ENCODE data around the gene HSD11B1.

Gene HSD11B1

DNA sequence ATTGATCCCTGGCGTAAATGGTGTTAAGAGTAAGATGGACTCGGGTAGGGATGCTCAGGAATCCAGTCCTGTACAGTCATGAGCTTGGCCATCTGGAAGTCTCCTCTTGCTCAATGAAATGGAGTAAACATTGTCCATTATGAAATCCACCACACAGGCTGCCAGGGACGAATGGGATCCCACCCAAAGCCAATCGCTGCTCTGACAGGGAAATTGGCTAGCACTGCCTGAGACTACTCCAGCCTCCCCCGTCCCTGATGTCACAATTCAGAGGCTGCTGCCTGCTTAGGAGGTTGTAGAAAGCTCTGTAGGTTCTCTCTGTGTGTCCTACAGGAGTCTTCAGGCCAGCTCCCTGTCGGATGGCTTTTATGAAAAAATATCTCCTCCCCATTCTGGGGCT lies at the start of gene HSD11B1:
HSD11B1 (plus strand) TSS at position 263 of the 400 bp plus-strand sequence; CDS start at position 360, 97 bp downstream.
- DNase-seq, result no peak
- ATAC-seq, result no peak

DNA sequence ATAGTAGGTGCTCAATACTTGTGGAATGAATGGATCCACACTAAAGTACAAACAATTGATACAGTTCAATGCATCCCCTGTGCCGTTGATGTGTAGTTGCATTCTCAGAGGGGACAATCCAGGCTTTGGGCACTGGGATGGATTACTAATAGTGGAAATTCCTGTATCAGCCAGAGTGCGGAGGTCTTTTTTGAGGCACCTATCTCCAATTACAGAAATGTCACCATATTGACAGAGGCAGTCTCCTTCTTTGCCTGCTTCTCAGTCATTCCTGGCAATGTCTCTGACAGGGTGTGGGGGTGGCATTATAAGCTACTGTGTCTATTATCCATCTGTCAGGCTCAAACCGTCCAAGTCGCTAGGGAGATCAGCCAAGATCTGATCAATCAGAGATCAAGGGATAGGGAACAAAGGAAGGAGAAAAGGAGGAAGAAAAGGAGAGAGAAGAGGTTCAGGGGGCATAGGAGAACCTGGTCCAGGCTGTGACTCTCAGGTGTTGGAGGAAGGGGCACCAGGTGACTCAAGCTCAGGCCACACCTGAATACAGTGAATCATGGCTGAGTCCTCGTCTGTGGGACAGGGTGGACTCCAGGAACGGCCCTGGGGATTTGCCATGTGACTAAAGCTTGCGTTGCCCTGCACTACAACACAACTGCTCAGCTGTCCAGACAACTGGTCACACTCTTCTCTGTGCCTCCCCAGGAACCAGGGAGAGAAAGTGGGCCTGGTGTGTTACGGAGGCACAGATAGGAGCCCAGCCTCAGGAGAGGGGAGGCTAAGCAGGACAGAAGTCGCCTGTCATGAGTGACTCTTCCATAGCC lies 49.0 kb upstream of the HSD11B1 start:
- no peak for ATAC-seq
- no peak for DNase-seq

DNA sequence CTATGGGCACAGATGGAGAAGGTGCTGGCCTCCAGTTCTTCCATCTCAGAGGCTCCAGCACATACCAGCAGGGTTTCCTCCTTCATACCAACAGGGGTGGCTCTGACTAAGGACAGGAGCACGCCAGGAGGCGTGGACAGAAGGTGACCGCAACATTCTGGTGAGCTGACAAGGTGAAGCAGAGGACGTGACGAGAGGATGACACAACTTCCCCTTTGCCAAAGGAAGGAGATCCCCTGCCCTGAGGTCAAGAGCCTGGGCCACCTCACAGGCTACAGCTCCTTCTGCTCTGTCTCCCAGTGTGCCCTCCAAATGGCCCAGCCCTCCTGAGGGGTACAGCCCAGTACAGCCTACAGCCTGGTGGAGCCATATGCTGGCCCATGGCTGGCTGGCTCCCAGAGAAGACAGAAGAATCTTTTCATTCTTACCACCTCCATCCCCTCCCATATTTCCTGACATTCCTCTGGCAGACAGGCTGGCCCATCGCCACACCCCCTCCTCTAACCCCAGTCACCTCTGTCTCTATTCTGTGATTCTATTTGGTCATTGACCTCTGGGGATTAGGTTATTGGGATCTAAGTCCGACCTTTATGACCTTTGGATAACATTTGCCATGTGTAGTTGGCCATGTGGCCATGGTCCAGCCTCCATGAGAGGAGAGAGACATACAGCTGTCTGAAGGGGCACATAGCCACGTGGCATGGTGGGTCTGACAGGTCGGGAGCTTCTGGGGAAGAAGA lies 47.3 kb upstream of the HSD11B1 start:
- DNase-seq (no peak), ATAC-seq (no peak)

DNA sequence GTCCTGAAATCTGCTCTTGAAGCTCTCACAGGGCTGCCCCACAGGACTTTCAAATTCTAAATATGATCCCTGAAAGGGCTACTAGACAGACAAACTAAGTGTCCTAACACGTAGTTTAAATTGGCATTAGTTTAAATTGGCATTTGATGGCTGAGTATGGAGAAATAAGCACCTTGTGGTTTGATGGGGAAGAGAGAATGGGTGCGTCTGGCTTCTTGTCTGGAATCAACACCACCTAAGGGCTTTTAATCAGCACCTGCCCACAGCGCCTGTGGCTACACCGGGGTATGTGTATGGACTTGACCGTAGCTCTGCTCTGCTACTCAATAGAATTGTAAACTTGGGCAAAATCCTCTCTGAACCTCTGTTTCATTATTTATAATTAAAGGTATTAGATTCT lies 46.7 kb upstream of the HSD11B1 start:
- DNase-seq (no peak), ATAC-seq (no peak)

DNA sequence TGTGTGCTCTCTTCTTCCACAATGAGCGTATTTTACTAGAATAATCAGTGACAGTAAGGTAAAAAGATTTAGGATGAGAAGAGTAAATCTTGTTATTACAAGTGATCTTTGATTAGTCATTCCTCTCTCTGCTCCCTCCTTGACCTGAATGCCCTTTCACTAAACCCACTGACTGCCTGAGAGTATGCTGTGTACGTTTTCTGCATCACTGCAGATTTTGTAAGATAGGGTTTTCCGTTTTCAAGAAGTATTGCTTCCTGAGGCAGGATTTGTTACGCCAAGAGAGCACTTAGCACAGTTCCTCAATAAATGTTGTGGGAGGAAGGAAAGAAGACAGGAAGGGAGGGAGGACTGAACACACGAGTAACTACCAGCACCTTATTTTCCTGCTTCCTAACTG lies 44.7 kb upstream of the HSD11B1 start:
- DNase-seq, result no peak
- peak; percentile 92 for ATAC-seq

DNA sequence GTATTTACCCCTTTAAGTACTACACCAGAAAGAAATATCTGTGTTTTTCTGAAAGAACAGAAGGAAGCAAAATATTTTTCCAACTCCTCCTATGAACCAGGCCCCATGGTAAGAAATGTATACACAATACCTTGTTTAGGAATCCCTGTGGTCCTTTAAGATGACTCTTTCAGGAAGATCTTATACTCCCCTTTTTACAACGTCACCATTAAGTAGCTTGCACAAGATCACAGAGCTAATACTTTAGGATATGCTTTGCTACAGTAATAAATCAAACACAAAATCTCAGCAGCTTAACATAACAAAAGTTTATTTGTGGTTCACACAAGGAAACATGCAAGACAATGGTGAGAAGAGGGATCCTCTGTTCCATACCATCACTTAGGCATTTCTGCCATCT lies 43.6 kb upstream of the HSD11B1 start:
- DNase-seq, result no peak
- no peak for ATAC-seq

DNA sequence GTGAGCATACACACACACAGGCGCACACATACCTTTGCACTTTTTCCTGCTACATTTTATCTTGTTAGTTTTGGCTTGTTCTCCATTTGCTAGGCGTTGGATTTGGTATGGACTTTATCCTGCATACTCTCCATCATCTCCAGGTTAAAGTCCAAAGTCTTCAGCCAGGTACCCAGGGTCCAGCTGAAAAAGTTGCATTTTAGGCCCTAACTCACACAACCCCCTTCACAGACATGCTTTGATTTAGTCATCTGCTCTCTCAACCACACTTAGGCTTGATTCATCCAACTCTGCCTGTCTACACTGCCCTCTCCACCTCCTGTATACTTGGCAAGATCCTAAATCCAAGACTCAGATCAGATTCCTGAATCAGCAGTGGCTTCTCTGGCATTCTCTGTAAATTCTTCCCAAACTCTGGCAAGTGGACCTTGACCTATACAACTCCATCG lies 41.7 kb upstream of the HSD11B1 start:
- DNase-seq (no peak), ATAC-seq (no peak)

DNA sequence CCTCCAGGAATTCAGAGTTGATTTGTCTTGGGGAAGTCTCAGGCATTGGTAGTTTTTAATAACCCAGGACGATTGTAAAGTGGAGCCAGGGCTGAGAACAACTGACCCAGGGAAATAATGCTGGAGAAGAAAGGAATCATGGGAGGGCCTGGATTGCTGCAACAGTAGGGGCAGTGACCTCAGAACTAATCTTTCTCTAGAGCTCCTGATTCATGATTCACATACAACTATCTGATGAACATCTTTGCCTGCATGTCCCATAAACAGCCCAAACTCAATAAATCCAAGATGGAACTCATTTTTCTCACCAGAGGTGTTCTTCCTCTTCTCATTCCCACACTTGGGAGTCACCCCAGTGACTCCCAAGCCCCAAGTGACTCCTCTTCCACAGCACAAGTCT lies 37.5 kb upstream of the HSD11B1 start:
- ATAC-seq (no peak), DNase-seq (no peak)

DNA sequence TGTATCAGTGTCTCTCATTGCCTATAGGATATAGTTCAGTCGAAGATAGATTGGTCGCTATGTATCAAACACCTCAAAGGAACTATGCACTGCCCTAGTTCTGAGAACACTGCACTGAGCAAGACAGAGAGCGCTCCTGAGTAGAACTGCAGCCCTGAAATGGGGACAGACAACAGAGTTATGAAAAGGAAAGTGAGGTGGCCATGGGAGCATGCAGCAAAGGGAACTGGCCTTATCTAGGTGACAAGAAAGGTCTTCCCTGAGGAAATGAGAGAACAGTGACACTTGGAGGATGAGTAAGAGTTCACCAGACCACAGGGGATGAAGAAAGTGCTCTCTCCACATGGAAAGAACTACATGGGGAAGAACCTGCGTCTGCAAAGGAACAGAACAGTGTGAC lies 36.9 kb upstream of the HSD11B1 start:
- no peak for DNase-seq
- ATAC-seq, result peak; percentile 68

DNA sequence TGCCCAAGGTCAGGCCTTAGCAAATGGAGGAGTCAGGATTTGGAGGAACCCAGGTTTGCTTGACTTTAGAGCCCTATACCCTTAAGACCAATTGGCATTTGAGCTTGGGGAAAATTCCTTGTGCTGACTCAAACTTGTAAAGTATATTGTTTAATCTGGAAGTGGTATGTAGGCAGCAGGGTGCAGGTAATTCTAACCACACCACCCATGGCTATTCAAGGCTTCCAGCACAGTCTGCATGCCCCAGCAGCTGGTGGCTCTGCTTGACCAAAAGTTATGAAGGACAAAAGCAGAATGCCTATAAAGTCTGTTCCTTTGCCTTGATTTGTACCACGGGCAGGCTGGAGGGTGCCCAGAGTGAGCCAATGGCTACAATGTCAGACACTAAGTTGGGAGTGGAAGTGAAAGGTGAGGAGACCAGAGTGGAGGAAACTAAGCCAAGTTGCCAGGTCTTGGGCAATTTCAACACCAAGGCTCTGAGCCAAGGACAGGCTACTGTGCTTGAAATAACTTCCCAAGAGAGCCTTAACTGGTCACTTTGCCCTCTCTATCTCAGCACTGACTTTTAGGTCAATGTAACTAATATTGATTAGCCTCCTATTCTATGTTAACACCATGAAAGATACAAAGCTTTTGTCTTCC lies 34.1 kb upstream of the HSD11B1 start:
- ATAC-seq, result no peak
- DNase-seq, result no peak

DNA sequence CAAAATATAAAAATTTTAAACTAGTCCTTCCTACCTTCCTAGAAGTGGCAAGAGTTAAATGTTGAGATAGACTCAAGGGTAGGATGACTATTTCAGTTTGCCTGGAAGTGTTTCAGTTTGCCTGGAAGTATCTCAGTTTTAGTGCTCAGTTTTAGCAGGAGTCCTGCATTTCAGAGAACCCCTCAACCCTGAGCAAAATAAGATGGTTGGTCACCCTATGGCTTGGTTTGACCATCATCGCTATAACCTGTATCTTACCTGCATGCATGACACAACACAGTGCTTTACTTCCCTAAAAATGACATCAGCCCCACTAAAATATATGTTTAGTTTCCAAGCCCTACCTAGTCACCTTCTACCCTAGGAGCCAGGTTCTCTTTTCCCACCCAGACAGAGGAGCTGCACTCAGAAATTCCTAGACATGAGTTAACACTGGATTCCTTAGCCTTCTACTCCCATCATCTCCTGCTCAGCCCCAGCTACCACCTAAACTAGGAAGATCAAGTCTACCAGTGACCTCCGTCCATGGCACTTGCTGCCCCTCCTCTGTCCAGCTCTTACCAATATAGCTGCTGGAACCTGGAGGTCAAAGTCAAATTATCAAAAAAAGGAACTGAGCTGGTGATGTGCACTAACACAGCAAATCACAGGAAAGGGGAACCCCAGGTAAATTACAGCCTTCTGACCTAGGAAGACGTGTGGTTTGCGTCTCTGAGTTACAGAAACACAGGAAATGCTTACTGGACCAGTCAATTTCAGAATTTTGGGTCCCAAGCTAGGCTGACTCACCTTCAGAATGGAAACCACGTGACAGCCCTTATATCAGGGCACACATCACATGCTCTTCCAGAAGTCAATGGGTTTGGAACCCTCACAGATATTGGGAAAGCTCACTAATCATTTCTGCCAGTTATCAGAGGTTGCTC lies 31.7 kb upstream of the HSD11B1 start:
- peak; percentile 79 for ATAC-seq
- peak; percentile 40 for DNase-seq

DNA sequence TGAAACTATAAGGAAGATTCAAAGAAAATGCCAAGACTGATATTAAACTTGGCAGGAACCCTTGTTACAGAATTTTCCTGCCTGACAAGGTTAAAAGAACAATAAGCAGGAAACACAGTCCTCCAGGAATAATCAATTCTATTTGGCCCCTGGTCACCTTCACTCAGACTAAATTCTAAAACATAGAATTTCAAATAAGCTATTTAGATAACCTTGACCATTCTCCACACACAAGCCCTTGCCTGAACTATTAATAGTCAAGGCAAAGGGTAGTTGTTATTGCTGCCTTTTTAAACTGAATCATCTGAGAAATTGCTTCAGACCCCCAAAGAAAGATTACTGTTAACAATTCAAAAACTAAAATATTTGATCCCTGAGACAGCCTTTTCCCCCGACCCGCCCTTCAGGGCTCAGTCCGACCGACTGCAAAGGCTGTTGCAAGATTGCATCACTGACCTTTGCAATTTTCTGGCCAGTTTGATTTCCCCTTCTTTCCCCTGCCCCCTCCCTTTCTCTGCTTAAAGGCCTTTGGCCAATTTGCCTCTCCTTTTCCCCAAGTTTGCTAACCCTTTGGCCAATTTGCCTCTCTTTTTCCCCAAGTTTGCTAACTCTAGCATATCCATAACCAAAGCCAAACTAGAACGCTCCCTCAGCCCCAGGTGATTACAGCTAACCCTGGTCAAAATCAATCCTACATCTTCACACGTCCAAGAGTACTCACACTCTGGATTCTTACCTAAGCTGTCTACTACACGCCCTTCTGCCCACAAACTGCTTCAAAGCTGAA lies 30.8 kb upstream of the HSD11B1 start:
- DNase-seq (no peak), ATAC-seq (no peak)

DNA sequence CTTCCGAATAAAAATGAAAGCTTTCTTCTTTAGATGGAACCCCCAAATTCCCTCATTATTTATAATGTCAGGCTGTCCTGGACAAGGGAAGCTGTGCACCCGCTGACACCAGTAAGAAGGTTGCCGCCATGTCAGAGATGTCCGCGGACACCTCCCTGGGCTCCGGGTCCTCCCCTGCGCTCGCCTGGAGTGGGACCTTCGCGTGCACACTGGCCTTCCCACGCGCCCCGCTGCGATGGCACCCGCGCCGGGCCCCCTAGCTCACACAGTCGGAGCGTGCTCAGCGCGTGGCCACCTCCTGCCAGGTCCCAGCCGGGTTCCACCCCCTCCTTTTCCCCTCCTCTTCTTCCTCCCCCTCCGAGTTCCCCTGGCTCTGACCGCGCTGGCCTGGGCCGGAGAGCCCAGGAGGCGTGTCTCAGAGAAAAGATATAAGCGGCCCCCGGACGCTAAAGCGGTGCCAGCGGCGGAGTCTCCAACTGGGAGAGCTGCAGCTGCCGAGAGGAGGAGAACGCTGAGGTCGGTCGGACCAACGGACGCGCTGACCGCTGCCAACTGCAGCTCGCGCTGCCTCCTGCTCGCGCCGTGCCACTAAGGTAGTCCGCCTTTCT lies 29.6 kb upstream of the HSD11B1 start, which contains the start of gene G0S2:
G0S2 (plus strand) TSS at position 456 of the 608 bp plus-strand sequence. CDS start 273 bp downstream, outside the sequence.
- DNase-seq, result peak; percentile 69
- peak; percentile 57 for ATAC-seq

DNA sequence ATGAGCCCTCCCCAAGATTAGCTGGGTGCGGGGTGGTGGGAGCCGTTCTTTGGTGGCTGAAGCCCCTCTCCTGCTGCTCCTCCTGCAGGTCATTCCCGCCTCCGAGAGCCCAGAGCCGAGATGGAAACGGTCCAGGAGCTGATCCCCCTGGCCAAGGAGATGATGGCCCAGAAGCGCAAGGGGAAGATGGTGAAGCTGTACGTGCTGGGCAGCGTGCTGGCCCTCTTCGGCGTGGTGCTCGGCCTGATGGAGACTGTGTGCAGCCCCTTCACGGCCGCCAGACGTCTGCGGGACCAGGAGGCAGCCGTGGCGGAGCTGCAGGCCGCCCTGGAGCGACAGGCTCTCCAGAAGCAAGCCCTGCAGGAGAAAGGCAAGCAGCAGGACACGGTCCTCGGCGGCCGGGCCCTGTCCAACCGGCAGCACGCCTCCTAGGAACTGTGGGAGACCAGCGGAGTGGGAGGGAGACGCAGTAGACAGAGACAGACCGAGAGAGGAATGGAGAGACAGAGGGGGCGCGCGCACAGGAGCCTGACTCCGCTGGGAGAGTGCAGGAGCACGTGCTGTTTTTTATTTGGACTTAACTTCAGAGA lies 29.0 kb upstream of the HSD11B1 start:
- ATAC-seq (no peak), DNase-seq (peak; percentile 21)

DNA sequence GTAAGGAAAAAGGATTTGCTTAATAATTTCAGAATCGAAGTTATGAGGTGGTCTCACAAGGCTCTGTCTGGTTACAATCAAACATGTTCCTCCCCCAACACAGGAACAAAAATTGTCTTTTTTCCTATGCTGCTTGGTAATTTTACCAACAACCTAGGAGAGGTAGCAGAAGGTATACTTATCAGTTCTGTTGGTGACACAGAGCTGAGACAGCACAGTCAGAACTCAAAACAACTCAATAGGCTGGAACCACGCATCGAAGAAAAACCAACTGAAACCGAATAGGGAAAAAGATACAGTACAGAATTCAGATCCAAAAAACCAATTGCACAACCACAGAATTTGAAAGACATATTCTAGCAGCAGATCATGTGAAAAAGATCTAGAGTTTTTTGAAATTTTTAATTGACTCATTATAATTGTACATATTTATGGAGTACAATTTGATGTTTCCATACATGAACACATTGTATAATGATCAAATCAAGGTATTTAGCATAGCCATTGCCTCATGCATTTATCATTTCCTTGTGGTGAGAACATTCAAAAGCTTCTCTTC lies 25.6 kb upstream of the HSD11B1 start:
- ATAC-seq, result no peak
- DNase-seq, result no peak

DNA sequence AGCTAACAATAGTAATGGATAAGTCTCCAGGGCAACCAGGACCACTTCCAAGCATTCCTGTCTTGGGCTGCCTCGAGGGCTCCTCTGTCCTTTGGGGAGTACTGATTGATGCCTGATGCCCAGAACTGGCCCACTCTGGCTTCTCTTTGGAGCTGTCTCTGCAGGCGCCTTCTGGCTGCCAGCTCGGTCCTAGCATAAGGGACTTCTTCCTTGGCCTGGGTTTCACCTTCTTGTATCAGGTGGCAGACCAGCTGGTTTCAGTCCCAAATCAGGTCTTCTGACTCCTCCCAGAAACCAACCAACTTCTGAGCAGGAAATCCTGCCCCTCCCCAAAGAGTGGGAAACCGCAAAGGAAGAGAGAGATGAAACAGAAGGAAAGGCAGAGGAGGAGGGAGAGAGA lies 18.8 kb upstream of the HSD11B1 start:
- DNase-seq (no peak), ATAC-seq (no peak)

DNA sequence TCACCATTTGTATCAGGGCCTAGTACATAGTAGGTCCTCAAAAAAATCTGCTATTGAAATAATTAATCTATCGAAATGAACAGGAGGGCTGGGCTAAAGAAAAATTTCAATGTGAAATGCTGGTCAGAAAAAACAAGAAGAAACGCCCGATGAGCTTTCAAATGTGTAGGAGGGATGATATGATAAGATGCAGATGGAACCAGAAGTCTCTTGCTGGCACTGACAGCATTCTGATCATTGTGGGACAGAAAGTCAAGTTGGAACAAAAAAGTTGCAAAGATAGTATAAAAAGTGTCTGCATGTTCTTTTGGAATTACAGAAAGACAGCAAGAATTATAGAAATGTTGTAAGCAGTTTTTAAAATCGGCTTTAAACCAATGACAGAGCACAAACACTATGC lies 18.3 kb upstream of the HSD11B1 start:
- DNase-seq (no peak), ATAC-seq (no peak)

DNA sequence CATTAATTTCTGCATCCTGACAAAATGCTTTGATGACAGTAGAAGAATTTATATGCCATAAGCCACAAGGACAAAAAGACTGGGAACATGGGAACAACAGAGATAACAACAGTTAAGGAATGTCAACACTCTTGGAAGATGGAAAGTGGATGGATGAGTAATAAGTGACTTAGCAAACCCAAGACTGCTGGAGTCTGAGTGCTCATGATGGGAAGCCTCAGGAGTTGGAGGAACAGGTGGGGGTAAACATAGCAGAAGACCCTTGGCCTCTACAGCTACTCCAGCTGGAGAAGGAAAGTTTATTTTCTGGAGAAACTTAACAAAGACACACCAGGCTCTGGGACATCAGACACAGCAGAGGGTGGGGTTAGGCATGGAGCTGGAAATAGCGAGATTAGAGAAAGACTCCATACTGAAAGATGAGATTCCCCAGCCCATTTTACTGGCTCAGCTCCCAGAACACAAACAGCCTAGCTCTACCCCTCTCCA lies 15.9 kb upstream of the HSD11B1 start:
- ATAC-seq (no peak), DNase-seq (no peak)

DNA sequence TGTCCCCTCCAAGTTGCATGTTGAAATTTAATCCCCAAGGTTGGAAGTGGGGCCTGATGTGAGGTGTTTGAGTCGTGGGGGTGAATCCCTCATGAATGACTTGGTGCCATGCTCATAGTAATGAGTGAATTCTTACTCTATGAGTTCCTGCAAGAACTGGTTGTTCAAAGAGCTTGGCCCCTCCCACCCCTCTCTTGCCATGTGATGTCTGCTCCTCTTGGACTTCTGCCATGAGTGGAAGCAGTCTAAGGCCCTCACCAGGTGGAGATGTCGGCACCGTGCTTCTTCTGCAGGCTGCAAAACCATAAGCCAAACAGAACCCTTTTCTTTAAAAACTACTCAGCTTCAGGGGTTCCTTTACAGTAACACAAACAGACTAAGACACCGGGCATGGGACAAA lies 15.2 kb upstream of the HSD11B1 start:
- DNase-seq, result no peak
- ATAC-seq, result no peak

DNA sequence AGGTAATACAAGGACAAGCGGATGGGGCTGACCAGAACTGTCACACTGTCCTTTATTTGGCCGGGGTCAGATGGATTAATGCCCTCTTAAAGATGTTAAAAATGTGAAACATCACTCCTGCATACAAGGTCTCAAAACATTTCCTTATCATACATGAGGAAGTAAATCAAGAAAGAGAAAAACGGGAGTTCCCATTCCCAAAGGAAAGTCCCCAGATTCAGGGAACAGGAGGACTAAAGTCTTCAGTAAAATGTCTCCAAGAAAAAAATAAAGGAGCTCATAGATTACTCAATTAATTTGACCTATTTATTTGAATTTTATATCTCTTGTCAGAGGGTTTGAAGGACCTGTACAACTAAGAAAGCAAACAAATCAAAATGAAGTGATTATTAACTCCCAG lies 13.4 kb upstream of the HSD11B1 start:
- DNase-seq, result no peak
- ATAC-seq, result no peak

All from stimulated activated naive CD8-positive, alpha-beta T cell treated with anti-CD3 and anti-CD28 coated beads, Interleukin-15, Interleukin-2, amounts not matched to agents 100 U/mL and 50 U/mL, for 24 hours (primary cell).